ENCODE measurements around the gene METTL27. TPM values are rescaled to one million over a fixed set of nuclear protein-coding genes. Genes with fewer than 3 reads are reported as not detected.
"Not testable (repeated sequence)": the region's sequence is repeated elsewhere in the genome, so short reads cannot be mapped to it uniquely, and the experiment has no call there.

The METTL27 gene
- total and polyA plus RNA-seq, 8 donors: 0.80 to 4.8 (median 2.0) TPM; not detected in 4

DNA sequence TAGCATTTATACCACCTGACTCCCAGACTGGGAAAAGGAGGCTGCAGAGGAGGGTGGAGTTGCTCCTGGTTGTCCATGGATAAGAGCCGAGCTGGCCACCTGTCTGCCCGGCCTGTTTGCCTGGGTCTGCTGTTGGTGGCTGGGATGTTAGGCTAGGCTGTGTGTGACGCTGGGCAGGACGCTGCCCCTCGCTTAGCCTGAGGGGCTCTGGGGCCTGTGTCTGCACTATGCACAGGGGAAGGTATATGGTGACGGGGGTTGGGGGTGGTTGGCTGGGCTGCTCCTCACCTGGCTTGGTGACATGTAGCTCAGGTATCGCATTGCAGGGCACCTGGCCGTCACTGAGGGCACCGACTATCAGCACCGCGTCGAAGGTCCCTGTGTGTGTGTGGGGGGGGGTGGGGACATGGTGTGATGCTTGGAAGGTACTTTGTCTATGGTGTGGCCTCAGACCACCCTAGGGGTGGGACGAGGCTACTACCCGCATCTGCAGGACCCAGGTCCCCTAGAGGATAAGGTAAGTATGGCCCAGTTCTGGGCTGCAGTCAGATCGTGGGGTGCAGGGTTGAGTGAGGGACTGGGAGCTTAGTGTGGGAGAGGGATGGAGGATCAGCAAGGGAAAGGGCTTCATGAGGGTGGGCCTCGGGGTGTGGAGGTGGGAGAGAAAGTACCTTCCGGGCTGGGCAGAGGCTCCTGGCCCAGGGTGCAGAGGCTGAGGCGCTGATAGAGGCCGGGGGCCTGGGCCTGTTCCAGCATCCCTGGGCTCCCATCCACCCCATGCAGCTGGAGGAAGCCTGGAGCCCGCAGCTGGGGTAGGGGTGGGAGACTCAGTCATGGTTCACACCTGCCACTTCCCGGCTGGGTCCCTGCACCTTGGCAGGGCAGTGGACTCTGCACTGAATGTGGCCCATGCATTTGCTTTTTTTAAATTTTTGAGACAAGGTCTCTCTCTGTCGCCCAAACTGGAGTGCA is 2.3 kb downstream of the METTL27 start:
- Histone ChIP-seq H3K4me1 (peaks cover 5 to 15% (median 10%) of the 10 kb centered on the region in 4 donors), H3K4me3 (no peak overlapping the region), H3K36me3 (no peaks in the 10 kb centered on the region), H3K27me3 (peaks cover 0 to 10% (median 0%) of the 10 kb centered on the region in 3 donors), H3K9me3 (no peaks in the 10 kb centered on the region), H3K27ac (no peak overlapping the region)
- WGBS, 5 donors: 87 to 91% (median 89%) methylated on average over 18 to 22 of the region's 22 CpGs
- no peak for TF ChIP-seq POLR2AphosphoS5 (IDR thresholded peaks at IDR 0.05)
- TF ChIP-seq, protein P1, sequence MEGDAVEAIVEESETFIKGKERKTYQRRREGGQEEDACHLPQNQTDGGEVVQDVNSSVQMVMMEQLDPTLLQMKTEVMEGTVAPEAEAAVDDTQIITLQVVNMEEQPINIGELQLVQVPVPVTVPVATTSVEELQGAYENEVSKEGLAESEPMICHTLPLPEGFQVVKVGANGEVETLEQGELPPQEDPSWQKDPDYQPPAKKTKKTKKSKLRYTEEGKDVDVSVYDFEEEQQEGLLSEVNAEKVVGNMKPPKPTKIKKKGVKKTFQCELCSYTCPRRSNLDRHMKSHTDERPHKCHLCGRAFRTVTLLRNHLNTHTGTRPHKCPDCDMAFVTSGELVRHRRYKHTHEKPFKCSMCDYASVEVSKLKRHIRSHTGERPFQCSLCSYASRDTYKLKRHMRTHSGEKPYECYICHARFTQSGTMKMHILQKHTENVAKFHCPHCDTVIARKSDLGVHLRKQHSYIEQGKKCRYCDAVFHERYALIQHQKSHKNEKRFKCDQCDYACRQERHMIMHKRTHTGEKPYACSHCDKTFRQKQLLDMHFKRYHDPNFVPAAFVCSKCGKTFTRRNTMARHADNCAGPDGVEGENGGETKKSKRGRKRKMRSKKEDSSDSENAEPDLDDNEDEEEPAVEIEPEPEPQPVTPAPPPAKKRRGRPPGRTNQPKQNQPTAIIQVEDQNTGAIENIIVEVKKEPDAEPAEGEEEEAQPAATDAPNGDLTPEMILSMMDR (IDR thresholded peaks at IDR 0.05): no peak
- TF ChIP-seq POLR2A (IDR thresholded peaks at IDR 0.05): no peak
- TF ChIP-seq EP300 (IDR thresholded peaks at IDR 0.05): no peak
- intact Hi-C loops (cut with DNase I; ENCODE audit: low total_unique reads): no loop called here
- no peak for DNase-seq

DNA sequence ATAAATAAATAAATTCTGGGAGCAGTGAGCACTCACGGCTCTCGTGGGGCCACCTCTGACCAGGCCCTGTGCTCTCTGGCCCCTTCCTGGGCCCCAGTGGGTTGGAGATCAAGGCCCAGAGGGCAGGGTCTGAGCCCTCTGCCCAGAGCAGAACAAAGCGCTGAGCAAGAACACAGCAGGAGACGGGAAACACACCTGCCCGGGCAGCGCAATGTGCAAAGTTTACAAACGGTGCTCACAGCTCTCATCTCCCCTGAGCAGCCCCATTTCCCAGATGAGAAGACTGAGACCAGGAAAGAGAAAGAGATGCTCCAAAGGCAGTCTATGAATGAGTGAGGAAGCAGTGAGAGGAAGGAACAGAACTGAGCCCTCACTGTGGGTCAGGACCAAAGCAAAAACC is 3.0 kb downstream of the METTL27 start:
- Histone ChIP-seq H3K27ac (no peak overlapping the region), H3K27me3 (peaks cover 0 to 15% (median 0%) of the 10 kb centered on the region in 3 donors), H3K36me3 (no peaks in the 10 kb centered on the region), H3K9me3 (no peaks in the 10 kb centered on the region), H3K4me1 (peaks cover 5 to 15% (median 10%) of the 10 kb centered on the region in 4 donors), H3K4me3 (no peak overlapping the region)
- intact Hi-C loops (cut with DNase I; ENCODE audit: low total_unique reads): no loop called here
- DNase-seq: no peak
- no peak for TF ChIP-seq EP300 (IDR thresholded peaks at IDR 0.05)
- no peak for TF ChIP-seq POLR2A (IDR thresholded peaks at IDR 0.05)
- TF ChIP-seq POLR2AphosphoS5 (IDR thresholded peaks at IDR 0.05): no peak
- 87 to 95% (median 89%) methylated on average over 7 of the region's 7 CpGs for WGBS, 5 donors

DNA sequence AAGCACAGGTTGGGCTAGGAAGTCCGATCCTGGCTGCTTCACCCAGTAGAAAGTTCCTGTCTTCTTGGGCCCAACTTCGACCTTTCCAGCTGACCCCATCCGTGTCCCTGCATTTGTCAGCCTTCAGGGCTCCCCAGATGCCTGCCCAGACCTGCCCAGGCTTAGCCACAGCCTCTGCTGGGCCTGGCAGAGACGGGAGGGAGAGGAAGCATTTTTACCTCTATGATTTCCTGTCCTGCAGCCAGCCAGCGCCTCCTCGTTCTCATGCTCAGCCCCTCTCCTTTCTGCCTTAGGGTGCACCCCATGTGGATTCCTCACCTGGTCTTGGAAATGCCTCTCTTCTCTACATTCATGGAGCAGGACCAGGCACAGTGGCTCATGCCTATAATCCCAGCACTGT is 3.7 kb downstream of the METTL27 start:
- Histone ChIP-seq H3K36me3 (no peaks in the 10 kb centered on the region), H3K27ac (no peak overlapping the region), H3K27me3 (peaks cover 0 to 22% (median 0%) of the 10 kb centered on the region in 3 donors), H3K9me3 (no peaks in the 10 kb centered on the region), H3K4me3 (no peak overlapping the region), H3K4me1 (peaks cover 5 to 15% (median 11%) of the 10 kb centered on the region in 4 donors)
- TF ChIP-seq, protein P1 (IDR thresholded peaks at IDR 0.05): no peak
- TF ChIP-seq EP300 (IDR thresholded peaks at IDR 0.05) (no peak), POLR2A (IDR thresholded peaks at IDR 0.05) (no peak), POLR2AphosphoS5 (IDR thresholded peaks at IDR 0.05) (no peak)
- DNase-seq: no peak
- WGBS, 5 donors: 60 to 72% (median 63%) methylated on average over 5 to 6 of the region's 6 CpGs
- intact Hi-C loops (cut with DNase I; ENCODE audit: low total_unique reads): no loop called here

DNA sequence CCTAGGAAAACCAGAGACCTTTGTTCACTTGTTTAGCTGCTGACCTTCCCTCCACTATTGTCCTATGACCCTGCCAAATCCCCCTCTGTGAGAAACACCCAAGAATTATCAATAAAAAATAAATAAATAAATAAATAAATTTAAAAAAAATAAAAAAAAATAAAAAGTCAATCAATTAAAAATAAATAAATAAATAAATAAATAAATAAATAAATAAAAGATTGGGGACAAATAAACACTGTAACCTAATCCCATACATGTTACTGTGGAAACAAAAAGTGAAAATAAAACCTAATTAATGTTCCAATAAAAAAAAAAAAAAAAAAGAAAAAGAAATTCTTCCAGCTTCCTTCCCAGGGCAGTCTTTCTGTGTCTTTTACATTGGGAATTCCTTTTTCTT is 5.1 kb downstream of the METTL27 start:
- H3K27ac ChIP-seq; H3K36me3 ChIP-seq; H3K4me3 ChIP-seq; DNase-seq; intact Hi-C loops (cut with DNase I; ENCODE audit: low total_unique reads); H3K9me3 ChIP-seq: not testable (repeated sequence)
- Histone ChIP-seq H3K4me1 (peaks cover 5 to 21% (median 19%) of the 10 kb centered on the region in 4 donors), H3K27me3 (peaks cover 0 to 34% (median 1%) of the 10 kb centered on the region in 3 donors)

DNA sequence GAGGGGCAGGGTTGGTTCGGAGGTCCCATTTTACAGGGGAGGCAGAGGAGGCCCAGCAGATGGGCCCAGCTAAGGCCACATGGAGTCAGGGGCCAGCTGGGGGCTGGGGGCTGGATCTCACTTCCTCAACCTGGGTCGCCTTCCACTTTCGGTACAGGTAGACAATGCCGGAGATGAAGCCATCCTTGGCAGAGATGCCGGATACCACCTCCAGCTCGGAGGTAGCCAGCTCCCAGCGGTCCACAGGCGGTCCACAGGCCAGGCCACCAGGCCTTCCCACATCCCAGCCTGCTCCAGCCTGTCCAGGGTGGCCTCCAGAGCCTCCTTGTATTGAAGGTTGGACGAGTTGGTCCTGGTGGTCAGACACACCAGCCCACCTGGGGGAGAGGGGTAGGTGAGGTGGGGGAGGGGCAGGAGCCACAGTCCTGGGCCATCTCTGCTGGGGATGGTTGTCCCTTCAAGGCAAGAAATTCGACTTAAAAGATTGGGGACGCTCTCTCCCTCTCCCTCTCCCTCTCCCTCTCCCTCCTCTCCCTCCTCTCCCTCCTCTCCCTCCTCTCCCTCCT is 7.6 kb downstream of the METTL27 start:
- intact Hi-C loops (cut with DNase I; ENCODE audit: low total_unique reads): no loop called here

More for the DNA sequence above, 7.6 kb downstream of the METTL27 start:
- WGBS, 5 donors: 79 to 100% (median 88%) methylated on average over 2 to 11 of the region's 11 CpGs
- no peaks in the 10 kb centered on the region for H3K9me3 ChIP-seq
- no peaks in the 10 kb centered on the region for H3K36me3 ChIP-seq
- peaks cover 2 to 37% (median 33%) of the 10 kb centered on the region in 4 donors for H3K4me1 ChIP-seq
- no peak for TF ChIP-seq POLR2AphosphoS5 (IDR thresholded peaks at IDR 0.05)
- TF ChIP-seq, protein P1 (IDR thresholded peaks at IDR 0.05): no peak
- no peak for TF ChIP-seq POLR2A (IDR thresholded peaks at IDR 0.05)
- no peak for TF ChIP-seq EP300 (IDR thresholded peaks at IDR 0.05)
- peaks cover 0 to 58% (median 10%) of the 10 kb centered on the region in 3 donors for H3K27me3 ChIP-seq
- no peak overlapping the region for H3K4me3 ChIP-seq
- H3K27ac ChIP-seq: no peak overlapping the region
- DNase-seq: no peak

All from stomach (tissue), 9 donors.